DMS53 treated with DMSO at 0.1 percent for 48 hours (cell line): Measurements from ENCODE around the gene LRRC8E.
A peak's percentile ranks its signal among the peaks of the same experiment; 100 is the strongest.

Experiments used
- DNase-seq: peaks from one replicate; lab custom pipeline; 2025; ENCODE audit not compliant: unreplicated experiment; lab: John Stamatoyannopoulos, UW

The LRRC8E gene

GRCh38 chr19:7888145-7888825 is at the start of gene LRRC8E:
LRRC8E (plus strand) TSS chr19:7888510; CDS start chr19:7895604, 7,094 bp downstream.
- peak; percentile 11 for DNase-seq

GRCh38 chr19:7839476-7839875 is 48.8 kb upstream of the LRRC8E start:
- DNase-seq, result no peak

GRCh38 chr19:7840629-7841028 is 47.7 kb upstream of the LRRC8E start:
- no peak for DNase-seq

- no peak for DNase-seq
Observed at GRCh38 chr19:7841751-7842660, 46.3 kb upstream of the LRRC8E start.

GRCh38 chr19:7842661-7843294 is 45.5 kb upstream of the LRRC8E start:
- DNase-seq, result no peak

- DNase-seq, result no peak
Observed at GRCh38 chr19:7843521-7843920, 44.8 kb upstream of the LRRC8E start.

GRCh38 chr19:7844405-7844804 is 43.9 kb upstream of the LRRC8E start:
- no peak for DNase-seq

- DNase-seq, result no peak
Observed at GRCh38 chr19:7844951-7845350, 43.4 kb upstream of the LRRC8E start.

- no peak for DNase-seq
Observed at GRCh38 chr19:7845390-7846154, 42.7 kb upstream of the LRRC8E start.

GRCh38 chr19:7846155-7846646 is 42.1 kb upstream of the LRRC8E start:
- DNase-seq, result no peak

- no peak for DNase-seq
Observed at GRCh38 chr19:7847664-7848063, 40.6 kb upstream of the LRRC8E start.

- DNase-seq, result no peak
Observed at GRCh38 chr19:7848779-7849457, 39.4 kb upstream of the LRRC8E start.

GRCh38 chr19:7849631-7849999 is 38.7 kb upstream of the LRRC8E start:
- DNase-seq, result no peak

GRCh38 chr19:7850000-7850813 is 38.1 kb upstream of the LRRC8E start:
- no peak for DNase-seq

GRCh38 chr19:7850945-7851622 is 37.2 kb upstream of the LRRC8E start:
- no peak for DNase-seq

- no peak for DNase-seq
Observed at GRCh38 chr19:7851623-7852500, 36.4 kb upstream of the LRRC8E start.

- DNase-seq, result peak; percentile 77
Observed at GRCh38 chr19:7852851-7853769, 35.2 kb upstream of the LRRC8E start.
